Parathyroid adenoma (tissue), 2 donors: Measurements from ENCODE around the gene ETV6.

Source experiments
- H2AFZ ChIP-seq: fragments of 300-600 bp; sonication (generic); one replicate; pipeline ENCODE4 v1.7.0; 2017; ENCODE audit warnings: antibody characterized with exemption, mild to moderate bottlenecking
- H3K27ac ChIP-seq: fragments of 300-600 bp; sonication (generic); one replicate; pipeline ENCODE4 v1.7.0; 2017
- H3K27me3 ChIP-seq: fragments of 300-600 bp; sonication (generic); one replicate; pipeline ENCODE4 v1.7.0; 2017; ENCODE audit warnings: low read length; ENCODE audit not compliant: control insufficient read depth, insufficient read depth
- H3K36me3 ChIP-seq: fragments of 300-600 bp; sonication (generic); one replicate; pipeline ENCODE4 v1.7.0; 2017; ENCODE audit warnings: low read length; ENCODE audit not compliant: control insufficient read depth, insufficient read depth
- H3K4me1 ChIP-seq: fragments of 300-600 bp; sonication (generic); one replicate; pipeline ENCODE4 v1.7.0; 2017; ENCODE audit warnings: control low read depth
- H3K4me2 ChIP-seq: fragments of 300-600 bp; sonication (generic); one replicate; pipeline ENCODE4 v1.7.0; 2017; ENCODE audit warnings: low read length
- H3K4me3 ChIP-seq: fragments of 300-600 bp; sonication (generic); one replicate; pipeline ENCODE4 v1.7.0; 2017; ENCODE audit warnings: low read depth, low read length
- H3K79me2 ChIP-seq: fragments of 300-600 bp; sonication (generic); one replicate; pipeline ENCODE4 v1.7.0; 2017; ENCODE audit warnings: control low read depth
- H3K9ac ChIP-seq: fragments of 300-600 bp; sonication (generic); one replicate; pipeline ENCODE4 v1.7.0; 2017; ENCODE audit warnings: mild to moderate bottlenecking
- H3K9me3 ChIP-seq: fragments of 300-600 bp; sonication (generic); one replicate; pipeline ENCODE4 v1.7.0; 2017; ENCODE audit warnings: low read length; ENCODE audit not compliant: control insufficient read depth
- TF ChIP-seq, protein P1 (sequence below): fragments of 300-600 bp; sonication (generic); IDR thresholded peaks from one replicate; pipeline ENCODE4 v1.7.0; 2017; ENCODE audit warnings: antibody characterized with exemption, mild to moderate bottlenecking
- donor health status: primary hyperparathyroidism.

ETV6 gene

GRCh38 chr12:11767798-11768197, 118.3 kb downstream of the ETV6 start:
- Histone ChIP-seq H3K4me3 (no peak overlapping the region), H3K27ac (no peak overlapping the region), H3K9me3 (no peaks in the 10 kb centered on the region), H3K79me2 (peaks cover 39% of the 10 kb centered on the region), H3K4me1 (peaks cover 12% of the 10 kb centered on the region), H3K27me3 (no peaks in the 10 kb centered on the region), H3K4me2 (no peak overlapping the region), H2AFZ (no peak overlapping the region), H3K36me3 (no peaks in the 10 kb centered on the region), H3K9ac (no peak overlapping the region)
- TF ChIP-seq, protein P1, sequence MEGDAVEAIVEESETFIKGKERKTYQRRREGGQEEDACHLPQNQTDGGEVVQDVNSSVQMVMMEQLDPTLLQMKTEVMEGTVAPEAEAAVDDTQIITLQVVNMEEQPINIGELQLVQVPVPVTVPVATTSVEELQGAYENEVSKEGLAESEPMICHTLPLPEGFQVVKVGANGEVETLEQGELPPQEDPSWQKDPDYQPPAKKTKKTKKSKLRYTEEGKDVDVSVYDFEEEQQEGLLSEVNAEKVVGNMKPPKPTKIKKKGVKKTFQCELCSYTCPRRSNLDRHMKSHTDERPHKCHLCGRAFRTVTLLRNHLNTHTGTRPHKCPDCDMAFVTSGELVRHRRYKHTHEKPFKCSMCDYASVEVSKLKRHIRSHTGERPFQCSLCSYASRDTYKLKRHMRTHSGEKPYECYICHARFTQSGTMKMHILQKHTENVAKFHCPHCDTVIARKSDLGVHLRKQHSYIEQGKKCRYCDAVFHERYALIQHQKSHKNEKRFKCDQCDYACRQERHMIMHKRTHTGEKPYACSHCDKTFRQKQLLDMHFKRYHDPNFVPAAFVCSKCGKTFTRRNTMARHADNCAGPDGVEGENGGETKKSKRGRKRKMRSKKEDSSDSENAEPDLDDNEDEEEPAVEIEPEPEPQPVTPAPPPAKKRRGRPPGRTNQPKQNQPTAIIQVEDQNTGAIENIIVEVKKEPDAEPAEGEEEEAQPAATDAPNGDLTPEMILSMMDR = no peak

DNA sequence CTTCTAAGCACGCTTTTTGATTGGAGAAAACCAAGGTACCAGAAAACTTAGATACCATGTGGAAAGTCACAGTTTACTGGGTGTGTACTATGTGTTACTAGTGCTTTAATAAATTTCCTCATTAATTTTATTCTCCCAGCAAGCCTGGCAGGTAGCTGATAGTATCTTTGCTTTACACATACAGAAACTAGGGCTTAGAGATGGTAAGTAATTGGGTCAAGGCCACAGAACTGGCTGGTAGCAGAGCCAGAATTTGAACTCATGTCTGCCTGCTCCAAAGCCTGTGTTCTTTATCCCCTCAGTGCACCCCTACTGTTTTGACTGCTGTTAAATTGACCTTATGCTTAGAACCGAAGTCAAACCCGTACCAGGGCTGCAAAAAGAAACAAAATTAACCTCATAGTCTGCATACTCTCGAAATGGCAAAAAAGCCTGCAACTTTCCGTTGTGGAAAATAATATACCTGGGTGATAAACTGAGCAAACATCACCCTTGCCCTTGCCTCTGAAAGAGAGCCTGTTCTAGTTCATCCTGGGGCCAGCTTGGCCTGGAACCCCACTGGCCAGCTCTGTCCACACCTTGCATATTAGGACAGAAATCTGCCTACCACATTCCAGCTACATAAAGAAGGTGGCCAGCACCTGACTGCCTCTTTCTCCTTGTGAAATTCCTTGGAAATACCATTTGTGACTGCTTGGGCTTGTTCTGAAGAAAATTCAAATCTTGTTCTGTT, 118.9 kb downstream of the ETV6 start:
- Histone ChIP-seq H2AFZ (no peak overlapping the region), H3K27me3 (no peaks in the 10 kb centered on the region), H3K27ac (no peak overlapping the region), H3K9me3 (no peaks in the 10 kb centered on the region), H3K79me2 (peaks cover 39% of the 10 kb centered on the region), H3K4me1 (peaks cover 12% of the 10 kb centered on the region), H3K9ac (no peak overlapping the region), H3K4me2 (no peak overlapping the region), H3K36me3 (no peaks in the 10 kb centered on the region), H3K4me3 (no peak overlapping the region)
- TF ChIP-seq, protein P1 = no peak

- Histone ChIP-seq H3K9ac (no peak overlapping the region), H3K27ac (no peak overlapping the region)
Observed at GRCh38 chr12:11769723-11770514, 120.4 kb downstream of the ETV6 start.

GRCh38 chr12:11771356-11771755, 121.9 kb downstream of the ETV6 start:
- TF ChIP-seq, protein P1 = no peak
- Histone ChIP-seq H3K4me2 (no peak overlapping the region), H3K79me2 (peaks cover 49% of the 10 kb centered on the region), H3K27me3 (no peaks in the 10 kb centered on the region), H3K27ac (no peak overlapping the region), H3K36me3 (no peaks in the 10 kb centered on the region), H3K9ac (no peak overlapping the region), H3K4me1 (peaks cover 12% of the 10 kb centered on the region), H3K9me3 (no peaks in the 10 kb centered on the region), H3K4me3 (no peak overlapping the region), H2AFZ (no peak overlapping the region)

More at GRCh38 chr12:11769723-11770514, 120.4 kb downstream of the ETV6 start:
- Histone ChIP-seq H3K27me3 (no peaks in the 10 kb centered on the region), H3K4me3 (no peak overlapping the region), H3K4me2 (no peak overlapping the region), H3K79me2 (peaks cover 47% of the 10 kb centered on the region), H3K4me1 (peaks cover 12% of the 10 kb centered on the region), H3K36me3 (no peaks in the 10 kb centered on the region), H3K9me3 (no peaks in the 10 kb centered on the region), H2AFZ (no peak overlapping the region)
- TF ChIP-seq, protein P1 = no peak
